ENCODE results near the gene SLC39A7. TPM values are rescaled to one million over a fixed set of nuclear protein-coding genes. Genes with fewer than 3 reads are reported as not detected.

The SLC39A7 gene
- polyA plus RNA-seq, 2 of the 4 experiments (the other 2 are of a cell fraction) = 59.0 to 122 TPM

DNA sequence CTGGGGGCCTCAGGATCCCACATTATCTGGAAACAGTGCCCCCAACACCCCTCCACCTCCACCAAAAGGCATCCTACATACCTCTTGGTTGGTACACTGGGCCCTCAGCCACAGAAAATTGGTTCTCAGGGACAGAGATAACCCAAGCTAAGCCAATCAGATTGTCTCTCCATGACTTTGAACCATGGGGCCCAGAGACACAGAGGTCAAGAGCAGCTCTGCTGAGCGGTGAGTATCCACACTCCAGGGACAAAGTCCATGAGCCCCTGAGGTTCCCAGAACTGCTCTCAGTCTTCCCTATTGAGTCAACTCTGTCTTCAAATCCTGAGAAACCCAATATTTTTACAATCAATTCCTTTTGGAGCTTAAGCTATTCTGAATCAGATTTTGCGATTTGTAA is 43.7 kb upstream of the SLC39A7 start:
- ATAC-seq (no peak), DNase-seq (ENCODE audit: low read depth in 1 of 2, low spot score in 1 of 2) (no peak), FAIRE-seq (no peak)
- H3K4me2 ChIP-seq = no peak overlapping the region
- no peak overlapping the region for H3K4me3 ChIP-seq
- no peak for TF ChIP-seq RAD21 (conservative IDR thresholded peaks at IDR 0.05 in 1 of 2, IDR thresholded peaks at IDR 0.05 in 1 of 2)
- TF ChIP-seq ZFP36 (IDR thresholded peaks at IDR 0.05; ENCODE audit: borderline replicate concordance, partially characterized antibody) = no peak
- no peak for TF ChIP-seq CHD2 (IDR thresholded peaks at IDR 0.05; ENCODE audit: low read length, partially characterized antibody)
- TF ChIP-seq, protein P1, sequence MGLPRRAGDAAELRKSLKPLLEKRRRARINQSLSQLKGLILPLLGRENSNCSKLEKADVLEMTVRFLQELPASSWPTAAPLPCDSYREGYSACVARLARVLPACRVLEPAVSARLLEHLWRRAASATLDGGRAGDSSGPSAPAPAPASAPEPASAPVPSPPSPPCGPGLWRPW (IDR thresholded peaks at IDR 0.05) = no peak
- no peak for TF ChIP-seq CBX8 (IDR thresholded peaks at IDR 0.05)
- no peak for TF ChIP-seq ZSCAN20 (CRISPR knock-in tag; IDR thresholded peaks at IDR 0.05)
- TF ChIP-seq, protein P2, sequence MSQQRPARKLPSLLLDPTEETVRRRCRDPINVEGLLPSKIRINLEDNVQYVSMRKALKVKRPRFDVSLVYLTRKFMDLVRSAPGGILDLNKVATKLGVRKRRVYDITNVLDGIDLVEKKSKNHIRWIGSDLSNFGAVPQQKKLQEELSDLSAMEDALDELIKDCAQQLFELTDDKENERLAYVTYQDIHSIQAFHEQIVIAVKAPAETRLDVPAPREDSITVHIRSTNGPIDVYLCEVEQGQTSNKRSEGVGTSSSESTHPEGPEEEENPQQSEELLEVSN (IDR thresholded peaks at IDR 0.05; ENCODE audit: borderline replicate concordance, low read depth) = no peak
- no peak for TF ChIP-seq JUNB (IDR thresholded peaks at IDR 0.05)
- TF ChIP-seq, protein P3, sequence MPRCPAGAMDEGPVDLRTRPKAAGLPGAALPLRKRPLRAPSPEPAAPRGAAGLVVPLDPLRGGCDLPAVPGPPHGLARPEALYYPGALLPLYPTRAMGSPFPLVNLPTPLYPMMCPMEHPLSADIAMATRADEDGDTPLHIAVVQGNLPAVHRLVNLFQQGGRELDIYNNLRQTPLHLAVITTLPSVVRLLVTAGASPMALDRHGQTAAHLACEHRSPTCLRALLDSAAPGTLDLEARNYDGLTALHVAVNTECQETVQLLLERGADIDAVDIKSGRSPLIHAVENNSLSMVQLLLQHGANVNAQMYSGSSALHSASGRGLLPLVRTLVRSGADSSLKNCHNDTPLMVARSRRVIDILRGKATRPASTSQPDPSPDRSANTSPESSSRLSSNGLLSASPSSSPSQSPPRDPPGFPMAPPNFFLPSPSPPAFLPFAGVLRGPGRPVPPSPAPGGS (IDR thresholded peaks at IDR 0.05) = no peak
- TF ChIP-seq, protein P4, sequence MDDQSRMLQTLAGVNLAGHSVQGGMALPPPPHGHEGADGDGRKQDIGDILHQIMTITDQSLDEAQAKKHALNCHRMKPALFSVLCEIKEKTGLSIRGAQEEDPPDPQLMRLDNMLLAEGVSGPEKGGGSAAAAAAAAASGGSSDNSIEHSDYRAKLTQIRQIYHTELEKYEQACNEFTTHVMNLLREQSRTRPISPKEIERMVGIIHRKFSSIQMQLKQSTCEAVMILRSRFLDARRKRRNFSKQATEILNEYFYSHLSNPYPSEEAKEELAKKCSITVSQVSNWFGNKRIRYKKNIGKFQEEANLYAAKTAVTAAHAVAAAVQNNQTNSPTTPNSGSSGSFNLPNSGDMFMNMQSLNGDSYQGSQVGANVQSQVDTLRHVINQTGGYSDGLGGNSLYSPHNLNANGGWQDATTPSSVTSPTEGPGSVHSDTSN (IDR thresholded peaks at IDR 0.05) = no peak
- no peak for TF ChIP-seq MAFK (IDR thresholded peaks at IDR 0.05; ENCODE audit: partially characterized antibody)
- TF ChIP-seq CBX2 (IDR thresholded peaks at IDR 0.05; ENCODE audit: borderline replicate concordance, low read depth) = no peak
- TF ChIP-seq, protein P5, sequence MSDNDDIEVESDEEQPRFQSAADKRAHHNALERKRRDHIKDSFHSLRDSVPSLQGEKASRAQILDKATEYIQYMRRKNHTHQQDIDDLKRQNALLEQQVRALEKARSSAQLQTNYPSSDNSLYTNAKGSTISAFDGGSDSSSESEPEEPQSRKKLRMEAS (IDR thresholded peaks at IDR 0.05) = no peak
- no peak for TF ChIP-seq RNF2 (IDR thresholded peaks at IDR 0.05; ENCODE audit: borderline replicate concordance, low read depth)
- TF ChIP-seq POLR2A (IDR thresholded peaks at IDR 0.05; ENCODE audit: low read length) = no peak
- TF ChIP-seq RCOR1 (IDR thresholded peaks at IDR 0.05; ENCODE audit: low read depth, low read length) = no peak
- no peak for TF ChIP-seq FOSL2 (IDR thresholded peaks at IDR 0.05)
- no peak for TF ChIP-seq FOSL2 (CRISPR knock-in tag; IDR thresholded peaks at IDR 0.05)
- TF ChIP-seq HEYL (CRISPR knock-in tag; IDR thresholded peaks at IDR 0.05) = no peak
- TF ChIP-seq RARB (CRISPR knock-in tag; IDR thresholded peaks at IDR 0.05) = no peak
- H3K4me1 ChIP-seq = peaks cover 8% of the 10 kb centered on the region; the same call in 2 of the 3 replicates
- H3K9me3 ChIP-seq = no peaks in the 10 kb centered on the region
- WGBS (ENCODE audit: missing lambda C conversion rate) = 83% methylated on average over 2 of the region's 2 CpGs
- no peak overlapping the region for H3K27ac ChIP-seq
- ChIA-PET CTCF (interaction anchor here (0.7 to 1.5 kb wide), 7 partner anchors 15 to 319 kb away, joined by 3 to 5 read pairs (median 3); partner anchors contain the start of gene TAP2), POLR2A (no interaction called here)

DNA sequence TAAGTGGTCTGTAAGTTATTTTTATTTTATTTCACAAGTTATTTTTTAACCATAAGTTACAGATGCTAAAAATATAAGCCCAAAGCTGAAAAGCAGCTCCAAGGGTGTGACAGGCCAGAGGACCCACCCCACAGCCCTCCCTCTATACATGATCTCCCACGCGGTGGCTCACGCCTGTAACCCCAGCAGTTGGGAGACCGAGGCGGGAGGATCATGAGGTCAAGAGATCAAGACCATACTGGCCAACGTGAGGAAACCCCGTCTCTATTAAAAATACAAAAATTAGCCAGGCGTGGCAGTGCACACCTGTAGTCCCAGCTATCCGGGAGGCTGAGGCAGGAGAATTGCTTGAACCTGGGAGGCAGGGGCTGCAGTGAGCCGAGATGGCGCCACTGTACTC is 40.6 kb upstream of the SLC39A7 start:
- no peak overlapping the region for H3K27ac ChIP-seq
- peaks cover 14% of the 10 kb centered on the region; the same call in 2 of the 3 replicates for H3K4me1 ChIP-seq
- TF ChIP-seq, protein P6, sequence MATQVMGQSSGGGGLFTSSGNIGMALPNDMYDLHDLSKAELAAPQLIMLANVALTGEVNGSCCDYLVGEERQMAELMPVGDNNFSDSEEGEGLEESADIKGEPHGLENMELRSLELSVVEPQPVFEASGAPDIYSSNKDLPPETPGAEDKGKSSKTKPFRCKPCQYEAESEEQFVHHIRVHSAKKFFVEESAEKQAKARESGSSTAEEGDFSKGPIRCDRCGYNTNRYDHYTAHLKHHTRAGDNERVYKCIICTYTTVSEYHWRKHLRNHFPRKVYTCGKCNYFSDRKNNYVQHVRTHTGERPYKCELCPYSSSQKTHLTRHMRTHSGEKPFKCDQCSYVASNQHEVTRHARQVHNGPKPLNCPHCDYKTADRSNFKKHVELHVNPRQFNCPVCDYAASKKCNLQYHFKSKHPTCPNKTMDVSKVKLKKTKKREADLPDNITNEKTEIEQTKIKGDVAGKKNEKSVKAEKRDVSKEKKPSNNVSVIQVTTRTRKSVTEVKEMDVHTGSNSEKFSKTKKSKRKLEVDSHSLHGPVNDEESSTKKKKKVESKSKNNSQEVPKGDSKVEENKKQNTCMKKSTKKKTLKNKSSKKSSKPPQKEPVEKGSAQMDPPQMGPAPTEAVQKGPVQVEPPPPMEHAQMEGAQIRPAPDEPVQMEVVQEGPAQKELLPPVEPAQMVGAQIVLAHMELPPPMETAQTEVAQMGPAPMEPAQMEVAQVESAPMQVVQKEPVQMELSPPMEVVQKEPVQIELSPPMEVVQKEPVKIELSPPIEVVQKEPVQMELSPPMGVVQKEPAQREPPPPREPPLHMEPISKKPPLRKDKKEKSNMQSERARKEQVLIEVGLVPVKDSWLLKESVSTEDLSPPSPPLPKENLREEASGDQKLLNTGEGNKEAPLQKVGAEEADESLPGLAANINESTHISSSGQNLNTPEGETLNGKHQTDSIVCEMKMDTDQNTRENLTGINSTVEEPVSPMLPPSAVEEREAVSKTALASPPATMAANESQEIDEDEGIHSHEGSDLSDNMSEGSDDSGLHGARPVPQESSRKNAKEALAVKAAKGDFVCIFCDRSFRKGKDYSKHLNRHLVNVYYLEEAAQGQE (IDR thresholded peaks at IDR 0.05) = no peak
- TF ChIP-seq MAFK (IDR thresholded peaks at IDR 0.05; ENCODE audit: partially characterized antibody) (no peak), PHF8 (IDR thresholded peaks at IDR 0.05; ENCODE audit: borderline replicate concordance, low read depth) (no peak), HOXA7 (CRISPR knock-in tag; IDR thresholded peaks at IDR 0.05) (no peak), HOXB5 (CRISPR knock-in tag; IDR thresholded peaks at IDR 0.05) (no peak), GATA3 (IDR thresholded peaks at IDR 0.05; ENCODE audit: borderline replicate concordance) (no peak), FOXS1 (CRISPR knock-in tag; IDR thresholded peaks at IDR 0.05) (no peak), EHF (CRISPR knock-in tag; IDR thresholded peaks at IDR 0.05) (no peak), KDM1A (IDR thresholded peaks at IDR 0.05; ENCODE audit: low read depth) (no peak)
- TF ChIP-seq, protein P5 (IDR thresholded peaks at IDR 0.05) = no peak
- ChIA-PET CTCF (interaction anchor here (1.1 to 5.2 kb wide), 5 partner anchors 12 to 88 kb away, joined by 3 to 39 read pairs (median 4); no protein-coding TSS in a partner anchor), POLR2A (no interaction called here)
- no peak overlapping the region for H3K4me3 ChIP-seq
- no peak for FAIRE-seq
- 90% methylated on average over 11 of the region's 11 CpGs for WGBS (ENCODE audit: missing lambda C conversion rate)
- no peak for ATAC-seq
- no peaks in the 10 kb centered on the region for H3K9me3 ChIP-seq
- no peak for DNase-seq (ENCODE audit: low read depth in 1 of 2, low spot score in 1 of 2)
- H3K4me2 ChIP-seq = no peak overlapping the region
